ENCODE data around the gene COG5.

COG5 gene

DNA sequence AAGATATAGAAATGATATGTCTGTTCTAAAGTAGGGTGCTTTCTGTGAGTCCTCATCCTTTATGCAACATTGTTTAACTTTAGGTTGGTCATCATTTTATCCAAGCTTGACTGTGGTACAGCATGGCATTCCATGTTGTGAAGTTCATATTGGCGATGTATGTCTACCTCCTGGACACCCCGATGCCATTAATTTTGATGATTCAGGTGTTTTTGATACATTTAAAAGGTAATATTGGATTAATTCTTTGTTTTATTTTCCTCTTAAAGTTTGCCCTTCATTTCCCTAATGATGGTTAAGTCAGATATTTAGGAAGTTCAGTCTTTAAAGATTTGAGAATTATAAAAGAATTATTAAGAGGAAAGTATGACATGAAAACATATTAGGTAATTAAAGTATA, 373.6 kb downstream of the COG5 start:
- Histone ChIP-seq H3K79me2 (ENCODE audit: control insufficient read depth, low read length) (no peaks in the 10 kb centered on the region), H4K20me1 (ENCODE audit: control insufficient read depth, insufficient read depth, low read depth, low read length) (no peaks in the 10 kb centered on the region), H3K9me2 (replicated peaks; ENCODE audit: control insufficient read depth, low read length) (no peaks in the 10 kb centered on the region), H3K36me3 (ENCODE audit: control insufficient read depth, low read length) (peaks cover 61% of the 10 kb centered on the region), H3K27ac (ENCODE audit: low read depth, low read length) (no peak overlapping the region), H3F3A (ENCODE audit: control insufficient read depth, insufficient read depth) (no peaks in the 10 kb centered on the region), H3K4me3 (ENCODE audit: low read length) (no peak overlapping the region), H3K27me3 (ENCODE audit: control insufficient read depth, low read length) (no peaks in the 10 kb centered on the region), H3K9me3 (ENCODE audit: control insufficient read depth, insufficient read depth, low read length) (no peaks in the 10 kb centered on the region), H3K4me1 (ENCODE audit: control insufficient read depth, low read length) (no peaks in the 10 kb centered on the region), H3K4me2 (ENCODE audit: low read length) (no peak overlapping the region)
- TF ChIP-seq CTCF (IDR thresholded peaks at IDR 0.05; ENCODE audit: low read depth, low read length, poor library complexity, severe bottlenecking) (no peak), EZH2phosphoT487 (IDR thresholded peaks at IDR 0.05; ENCODE audit: borderline replicate concordance, low read length) (no peak)

GRCh38 chr7:107187774-107188173, 375.9 kb downstream of the COG5 start:
- TF ChIP-seq EZH2phosphoT487 (IDR thresholded peaks at IDR 0.05; ENCODE audit: borderline replicate concordance, low read length) (no peak), CTCF (IDR thresholded peaks at IDR 0.05; ENCODE audit: low read depth, low read length, poor library complexity, severe bottlenecking) (no peak)
- H4K20me1 ChIP-seq (ENCODE audit: control insufficient read depth, insufficient read depth, low read depth, low read length), result no peaks in the 10 kb centered on the region
- no peak overlapping the region for H3K4me3 ChIP-seq (ENCODE audit: low read length)
- no peaks in the 10 kb centered on the region for H3K9me3 ChIP-seq (ENCODE audit: control insufficient read depth, insufficient read depth, low read length)
- H3F3A ChIP-seq (ENCODE audit: control insufficient read depth, insufficient read depth), result no peaks in the 10 kb centered on the region
- H3K36me3 ChIP-seq (ENCODE audit: control insufficient read depth, low read length), result peaks cover 73% of the 10 kb centered on the region
- H3K9me2 ChIP-seq (replicated peaks; ENCODE audit: control insufficient read depth, low read length), result no peaks in the 10 kb centered on the region
- no peaks in the 10 kb centered on the region for H3K79me2 ChIP-seq (ENCODE audit: control insufficient read depth, low read length)
- no peaks in the 10 kb centered on the region for H3K4me1 ChIP-seq (ENCODE audit: control insufficient read depth, low read length)
- no peak overlapping the region for H3K27ac ChIP-seq (ENCODE audit: low read depth, low read length)
- H3K27me3 ChIP-seq (ENCODE audit: control insufficient read depth, low read length), result no peaks in the 10 kb centered on the region
- H3K4me2 ChIP-seq (ENCODE audit: low read length), result no peak overlapping the region

GRCh38 chr7:107186240-107186639, 377.5 kb downstream of the COG5 start:
- Histone ChIP-seq H3K4me2 (ENCODE audit: low read length) (no peak overlapping the region), H3K9me2 (replicated peaks; ENCODE audit: control insufficient read depth, low read length) (no peaks in the 10 kb centered on the region), H4K20me1 (ENCODE audit: control insufficient read depth, insufficient read depth, low read depth, low read length) (no peaks in the 10 kb centered on the region), H3K79me2 (ENCODE audit: control insufficient read depth, low read length) (no peaks in the 10 kb centered on the region), H3K27me3 (ENCODE audit: control insufficient read depth, low read length) (no peaks in the 10 kb centered on the region), H3K4me1 (ENCODE audit: control insufficient read depth, low read length) (no peaks in the 10 kb centered on the region), H3K4me3 (ENCODE audit: low read length) (no peak overlapping the region), H3K36me3 (ENCODE audit: control insufficient read depth, low read length) (peaks cover 72% of the 10 kb centered on the region), H3K27ac (ENCODE audit: low read depth, low read length) (no peak overlapping the region), H3F3A (ENCODE audit: control insufficient read depth, insufficient read depth) (no peaks in the 10 kb centered on the region), H3K9me3 (ENCODE audit: control insufficient read depth, insufficient read depth, low read length) (no peaks in the 10 kb centered on the region)
- TF ChIP-seq CTCF (IDR thresholded peaks at IDR 0.05; ENCODE audit: low read depth, low read length, poor library complexity, severe bottlenecking) (no peak), EZH2phosphoT487 (IDR thresholded peaks at IDR 0.05; ENCODE audit: borderline replicate concordance, low read length) (no peak)

GRCh38 chr7:107185716-107186115, 378.0 kb downstream of the COG5 start:
- Histone ChIP-seq H3K9me2 (replicated peaks; ENCODE audit: control insufficient read depth, low read length) (no peaks in the 10 kb centered on the region), H3F3A (ENCODE audit: control insufficient read depth, insufficient read depth) (no peaks in the 10 kb centered on the region), H4K20me1 (ENCODE audit: control insufficient read depth, insufficient read depth, low read depth, low read length) (no peaks in the 10 kb centered on the region), H3K4me2 (ENCODE audit: low read length) (no peak overlapping the region), H3K4me1 (ENCODE audit: control insufficient read depth, low read length) (no peaks in the 10 kb centered on the region), H3K36me3 (ENCODE audit: control insufficient read depth, low read length) (peaks cover 67% of the 10 kb centered on the region), H3K27ac (ENCODE audit: low read depth, low read length) (no peak overlapping the region), H3K4me3 (ENCODE audit: low read length) (no peak overlapping the region), H3K79me2 (ENCODE audit: control insufficient read depth, low read length) (no peaks in the 10 kb centered on the region), H3K27me3 (ENCODE audit: control insufficient read depth, low read length) (no peaks in the 10 kb centered on the region), H3K9me3 (ENCODE audit: control insufficient read depth, insufficient read depth, low read length) (no peaks in the 10 kb centered on the region)
- TF ChIP-seq CTCF (IDR thresholded peaks at IDR 0.05; ENCODE audit: low read depth, low read length, poor library complexity, severe bottlenecking), result no peak
- TF ChIP-seq EZH2phosphoT487 (IDR thresholded peaks at IDR 0.05; ENCODE audit: borderline replicate concordance, low read length), result no peak

Data from DOHH2 (cell line).